B cell (primary cell): ENCODE results near the gene MAGI2.

Experiments
- CTCF ChIP-seq: fragments of 200-600 bp; IDR thresholded peaks from one replicate; pipeline ENCODE4 v1.8.0; 2022; ENCODE audit warnings: antibody characterized with exemption, mild to moderate bottlenecking
- EZH2 ChIP-seq: IDR thresholded peaks from 2 replicates; pipeline ENCODE4 v1.6.1; 2012; ENCODE audit warnings: borderline replicate concordance, low read depth, mild to moderate bottlenecking, moderate library complexity, low read length; ENCODE audit not compliant: insufficient read depth, poor library complexity, severe bottlenecking

GRCh38 chr7:78690174-78690573 lies 763.3 kb downstream of the MAGI2 start:
- no peak for TF ChIP-seq CTCF
- no peak for TF ChIP-seq EZH2
